ENCODE results near the gene TYW1B. TPM values are rescaled to one million over a fixed set of nuclear protein-coding genes. Genes with fewer than 3 reads are reported as not detected.
"Not testable (repeated sequence)": the region's sequence is repeated elsewhere in the genome, so short reads cannot be mapped to it uniquely, and the experiment has no call there.

TYW1B gene
- total and polyA plus RNA-seq, 2 donors (not counting 1 experiment from before 2014, with no cell fraction given): 4.7 to 6.1 TPM

DNA sequence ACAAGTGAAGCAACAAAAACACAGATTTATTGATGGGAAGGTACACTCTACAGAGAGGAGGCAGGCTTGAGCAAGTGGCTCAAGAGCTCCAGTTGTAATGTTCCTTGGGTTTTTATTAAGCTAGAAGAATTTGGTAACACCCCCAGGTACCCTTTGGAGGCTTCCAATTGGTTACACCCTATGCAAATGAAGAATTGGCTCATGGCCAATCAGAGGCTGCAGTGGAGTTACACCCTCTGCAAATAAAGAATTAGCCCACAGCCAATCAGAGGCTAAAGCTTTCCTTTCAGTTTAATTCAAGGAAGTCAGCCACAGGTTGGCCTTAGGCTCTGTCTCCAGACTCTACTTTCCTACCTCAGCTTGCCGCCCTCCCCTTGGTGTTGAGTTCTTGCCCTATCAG, 10.3 kb downstream of the TYW1B start:
- H3K9me3 ChIP-seq (ENCODE audit: control insufficient read depth, insufficient read depth, low read depth, low read length); H3K4me1 ChIP-seq (ENCODE audit: control insufficient read depth, extremely low read depth, insufficient read depth, low read length); H4K20me1 ChIP-seq (ENCODE audit: control insufficient read depth, extremely low read depth, insufficient read depth, low read length); H3K4me3 ChIP-seq (replicated peaks in 1 of 4; ENCODE audit: control extremely low read depth in 1 of 4, insufficient read depth in 1 of 4, low read depth in 3 of 4, low read length in 4 of 4); H3K79me2 ChIP-seq (ENCODE audit: control insufficient read depth, insufficient read depth, low read length); H3K9ac ChIP-seq (ENCODE audit: insufficient read depth, low read length); H3K4me2 ChIP-seq (ENCODE audit: extremely low read depth, insufficient read depth, low read length); H3K36me3 ChIP-seq (ENCODE audit: control insufficient read depth, insufficient read depth, low read length); DNase-seq (ENCODE audit: low read depth in 2 of 2); H3K27ac ChIP-seq (ENCODE audit: insufficient read depth, low read length); H3K27me3 ChIP-seq (ENCODE audit: control insufficient read depth, insufficient read depth, low read length); H2AFZ ChIP-seq (ENCODE audit: low read length): not testable (repeated sequence)

DNA sequence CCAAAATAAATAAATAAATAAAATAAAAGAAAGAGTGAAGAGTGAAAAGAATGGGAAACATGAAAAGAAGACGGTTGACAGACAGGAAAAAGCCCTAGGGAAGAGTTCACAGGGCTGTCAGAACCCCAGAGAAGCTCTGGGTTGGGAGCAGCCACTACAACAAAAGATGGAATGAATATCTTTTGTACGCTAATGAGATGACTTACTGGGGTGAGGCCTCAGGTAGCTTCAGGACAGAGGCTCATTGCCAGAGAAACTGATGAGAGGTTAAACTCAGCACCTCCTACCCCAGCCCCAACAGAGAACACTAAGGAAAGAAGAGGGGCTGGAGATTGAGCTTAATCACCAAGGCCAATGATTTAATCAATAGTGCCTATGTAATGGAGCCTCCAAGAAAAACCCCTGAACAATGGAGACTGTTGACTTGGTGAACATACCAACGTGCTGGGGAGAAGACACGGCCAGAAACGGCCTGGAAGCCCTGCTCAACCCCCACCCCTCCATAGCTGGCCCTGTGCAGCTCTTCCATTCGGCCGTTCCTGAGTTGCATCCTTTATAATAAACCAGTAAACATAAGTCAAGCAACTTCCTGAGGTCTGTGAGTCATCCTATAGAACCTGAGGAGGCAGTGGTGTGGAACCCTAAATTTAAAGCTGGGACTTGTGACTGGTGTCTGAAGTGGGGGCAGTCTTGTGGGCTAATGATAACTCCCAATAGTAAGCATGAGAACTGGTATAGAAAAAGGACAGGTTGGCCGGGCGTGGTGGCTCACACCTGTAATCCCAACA, 11.4 kb downstream of the TYW1B start:
- H3K79me2 ChIP-seq (ENCODE audit: control insufficient read depth, insufficient read depth, low read length); H4K20me1 ChIP-seq (ENCODE audit: control insufficient read depth, extremely low read depth, insufficient read depth, low read length); H3K27ac ChIP-seq (ENCODE audit: insufficient read depth, low read length); H3K36me3 ChIP-seq (ENCODE audit: control insufficient read depth, insufficient read depth, low read length); H3K4me1 ChIP-seq (ENCODE audit: control insufficient read depth, extremely low read depth, insufficient read depth, low read length); H3K9me3 ChIP-seq (ENCODE audit: control insufficient read depth, insufficient read depth, low read depth, low read length); H3K27me3 ChIP-seq (ENCODE audit: control insufficient read depth, insufficient read depth, low read length); H3K4me2 ChIP-seq (ENCODE audit: extremely low read depth, insufficient read depth, low read length); H3K4me3 ChIP-seq (replicated peaks in 1 of 4; ENCODE audit: control extremely low read depth in 1 of 4, insufficient read depth in 1 of 4, low read depth in 3 of 4, low read length in 4 of 4); H2AFZ ChIP-seq (ENCODE audit: low read length); H3K9ac ChIP-seq (ENCODE audit: insufficient read depth, low read length); DNase-seq (ENCODE audit: low read depth in 2 of 2): not testable (repeated sequence)

GRCh38 chr7:72810437-72810836, 17.6 kb downstream of the TYW1B start:
- H3K4me3 ChIP-seq (replicated peaks in 1 of 4; ENCODE audit: control extremely low read depth in 1 of 4, insufficient read depth in 1 of 4, low read depth in 3 of 4, low read length in 4 of 4); H3K36me3 ChIP-seq (ENCODE audit: control insufficient read depth, insufficient read depth, low read length); H3K4me2 ChIP-seq (ENCODE audit: extremely low read depth, insufficient read depth, low read length); DNase-seq (ENCODE audit: low read depth in 2 of 2); H3K79me2 ChIP-seq (ENCODE audit: control insufficient read depth, insufficient read depth, low read length); H3K27me3 ChIP-seq (ENCODE audit: control insufficient read depth, insufficient read depth, low read length); H3K27ac ChIP-seq (ENCODE audit: insufficient read depth, low read length); H3K9me3 ChIP-seq (ENCODE audit: control insufficient read depth, insufficient read depth, low read depth, low read length); H4K20me1 ChIP-seq (ENCODE audit: control insufficient read depth, extremely low read depth, insufficient read depth, low read length); H3K4me1 ChIP-seq (ENCODE audit: control insufficient read depth, extremely low read depth, insufficient read depth, low read length); H3K9ac ChIP-seq (ENCODE audit: insufficient read depth, low read length); H2AFZ ChIP-seq (ENCODE audit: low read length): not testable (repeated sequence)

GRCh38 chr7:72808511-72808910, 19.5 kb downstream of the TYW1B start:
- not testable (repeated sequence) for H3K4me3 ChIP-seq (replicated peaks in 1 of 4; ENCODE audit: control extremely low read depth in 1 of 4, insufficient read depth in 1 of 4, low read depth in 3 of 4, low read length in 4 of 4); H3K9me3 ChIP-seq (ENCODE audit: control insufficient read depth, insufficient read depth, low read depth, low read length); DNase-seq (ENCODE audit: low read depth in 2 of 2)

GRCh38 chr7:72806851-72807250, 21.1 kb downstream of the TYW1B start:
- not testable (repeated sequence) for H4K20me1 ChIP-seq (ENCODE audit: control insufficient read depth, extremely low read depth, insufficient read depth, low read length); H3K9me3 ChIP-seq (ENCODE audit: control insufficient read depth, insufficient read depth, low read depth, low read length); H3K4me2 ChIP-seq (ENCODE audit: extremely low read depth, insufficient read depth, low read length); H3K36me3 ChIP-seq (ENCODE audit: control insufficient read depth, insufficient read depth, low read length); H3K4me1 ChIP-seq (ENCODE audit: control insufficient read depth, extremely low read depth, insufficient read depth, low read length); H3K4me3 ChIP-seq (replicated peaks in 1 of 4; ENCODE audit: control extremely low read depth in 1 of 4, insufficient read depth in 1 of 4, low read depth in 3 of 4, low read length in 4 of 4); H3K27ac ChIP-seq (ENCODE audit: insufficient read depth, low read length); H3K79me2 ChIP-seq (ENCODE audit: control insufficient read depth, insufficient read depth, low read length); H2AFZ ChIP-seq (ENCODE audit: low read length); H3K27me3 ChIP-seq (ENCODE audit: control insufficient read depth, insufficient read depth, low read length); DNase-seq (ENCODE audit: low read depth in 2 of 2); H3K9ac ChIP-seq (ENCODE audit: insufficient read depth, low read length)

More at GRCh38 chr7:72808511-72808910, 19.5 kb downstream of the TYW1B start:
- not testable (repeated sequence) for H3K36me3 ChIP-seq (ENCODE audit: control insufficient read depth, insufficient read depth, low read length); H4K20me1 ChIP-seq (ENCODE audit: control insufficient read depth, extremely low read depth, insufficient read depth, low read length); H3K4me1 ChIP-seq (ENCODE audit: control insufficient read depth, extremely low read depth, insufficient read depth, low read length); H3K9ac ChIP-seq (ENCODE audit: insufficient read depth, low read length); H3K27ac ChIP-seq (ENCODE audit: insufficient read depth, low read length); H3K79me2 ChIP-seq (ENCODE audit: control insufficient read depth, insufficient read depth, low read length); H3K27me3 ChIP-seq (ENCODE audit: control insufficient read depth, insufficient read depth, low read length); H2AFZ ChIP-seq (ENCODE audit: low read length); H3K4me2 ChIP-seq (ENCODE audit: extremely low read depth, insufficient read depth, low read length)

Measured in fibroblast of lung (primary cell).